Hepatocyte (in vitro differentiated cells): ENCODE measurements around the gene TAT. TPM values are rescaled to one million over a fixed set of nuclear protein-coding genes. Genes with fewer than 3 reads are reported as not detected.
"Not testable (repeated sequence)": the region's sequence is repeated elsewhere in the genome, so short reads cannot be mapped to it uniquely, and the experiment has no call there.

ENCODE experiments used
- DNase-seq: peaks from one replicate; pipeline ENCODE4 v3.0.0-alpha.2; 2016; ENCODE audit warnings: low spot score
- H2AFZ ChIP-seq: fragments of 200-600 bp; sonication (generic); 2 replicates; pipeline ENCODE4 v1.6.0; 2016; ENCODE audit warnings: antibody characterized with exemption, mild to moderate bottlenecking
- H3K27ac ChIP-seq: fragments of 200-600 bp; sonication (generic); 2 replicates; pipeline ENCODE4 v1.5.1; 2016; ENCODE audit warnings: mild to moderate bottlenecking
- H3K27me3 ChIP-seq: fragments of 200-600 bp; sonication (generic); 2 replicates; pipeline ENCODE4 v1.6.1; 2016
- H3K36me3 ChIP-seq: fragments of 200-600 bp; sonication (generic); replicated peaks from 2 replicates; pipeline ENCODE4 v1.5.1; 2016; ENCODE audit warnings: low read depth; ENCODE audit not compliant: insufficient read depth
- H3K4me1 ChIP-seq: fragments of 200-600 bp; sonication (generic); 2 replicates; pipeline ENCODE4 v1.5.1; 2016; ENCODE audit warnings: mild to moderate bottlenecking, moderate library complexity; ENCODE audit not compliant: insufficient read depth
- H3K4me2 ChIP-seq: fragments of 200-600 bp; sonication (generic); 2 replicates; pipeline ENCODE4 v1.6.0; 2016
- H3K4me3 ChIP-seq: fragments of 200-600 bp; sonication (generic); 2 replicates; pipeline ENCODE4 v1.5.1; 2016; ENCODE audit warnings: mild to moderate bottlenecking
- H3K79me2 ChIP-seq: fragments of 200-600 bp; sonication (generic); 2 replicates; pipeline ENCODE4 v1.6.0; 2017; ENCODE audit warnings: mild to moderate bottlenecking
- H3K9me2 ChIP-seq: fragments of 200-600 bp; sonication (generic); replicated peaks from 2 replicates; pipeline ENCODE4 v1.6.0; 2017; ENCODE audit warnings: mild to moderate bottlenecking; ENCODE audit not compliant: insufficient read depth
- H3K9me3 ChIP-seq: fragments of 200-600 bp; sonication (generic); 2 replicates; pipeline ENCODE4 v1.5.1; 2016; ENCODE audit warnings: low read depth, mild to moderate bottlenecking
- H4K20me1 ChIP-seq: fragments of 200-600 bp; sonication (generic); 2 replicates; pipeline ENCODE4 v1.6.0; 2016; ENCODE audit warnings: mild to moderate bottlenecking; ENCODE audit not compliant: insufficient read depth, poor library complexity, severe bottlenecking
- EZH2 ChIP-seq: fragments of 200-600 bp; sonication (generic); IDR thresholded peaks from 2 replicates; pipeline ENCODE4 v1.6.1; 2016; ENCODE audit warnings: antibody characterized with exemption, mild to moderate bottlenecking, borderline replicate concordance
- EZH2phosphoT487 ChIP-seq: fragments of 200-600 bp; sonication (generic); IDR thresholded peaks from one replicate; pipeline ENCODE4 v1.6.1; 2018; ENCODE audit warnings: antibody characterized with exemption, mild to moderate bottlenecking, low read depth, moderate library complexity; ENCODE audit not compliant: unreplicated experiment, severe bottlenecking
- WGBS: methylation state at CpG from one replicate; pipeline ENCODE4 v1.1.6; 2016; ENCODE audit warnings: low lambda C conversion rate; ENCODE audit errors: missing lambda C conversion rate; 5-methylcytosine and 5-hydroxymethylcytosine counted together
- polyA plus RNA-seq: library from polyadenylated mRNA; unstranded; fragments of >200 nt; fragmentation: Nextera tagmentation; extraction: Ambion mirVana; gene quantifications from 2 replicates; pipeline ENCODE4 v1.2.1, GENCODE V29; 2016
- total RNA-seq: library from RNA; depleted of rRNA; stranded (reverse); fragments of >200 nt; gene quantifications from 2 replicates; pipeline ENCODE4 v1.2.3, GENCODE V29; 2014
- TF ChIP-seq, protein P1 (sequence below): fragments of 200-600 bp; sonication (generic); IDR thresholded peaks from 2 replicates; pipeline ENCODE4 v1.5.1; 2016; ENCODE audit warnings: antibody characterized with exemption, mild to moderate bottlenecking; ENCODE audit not compliant: poor library complexity

TAT gene
- total and polyA plus RNA-seq, 2 experiments from 2014 or later, result 2.8 to 4.2 TPM

DNA sequence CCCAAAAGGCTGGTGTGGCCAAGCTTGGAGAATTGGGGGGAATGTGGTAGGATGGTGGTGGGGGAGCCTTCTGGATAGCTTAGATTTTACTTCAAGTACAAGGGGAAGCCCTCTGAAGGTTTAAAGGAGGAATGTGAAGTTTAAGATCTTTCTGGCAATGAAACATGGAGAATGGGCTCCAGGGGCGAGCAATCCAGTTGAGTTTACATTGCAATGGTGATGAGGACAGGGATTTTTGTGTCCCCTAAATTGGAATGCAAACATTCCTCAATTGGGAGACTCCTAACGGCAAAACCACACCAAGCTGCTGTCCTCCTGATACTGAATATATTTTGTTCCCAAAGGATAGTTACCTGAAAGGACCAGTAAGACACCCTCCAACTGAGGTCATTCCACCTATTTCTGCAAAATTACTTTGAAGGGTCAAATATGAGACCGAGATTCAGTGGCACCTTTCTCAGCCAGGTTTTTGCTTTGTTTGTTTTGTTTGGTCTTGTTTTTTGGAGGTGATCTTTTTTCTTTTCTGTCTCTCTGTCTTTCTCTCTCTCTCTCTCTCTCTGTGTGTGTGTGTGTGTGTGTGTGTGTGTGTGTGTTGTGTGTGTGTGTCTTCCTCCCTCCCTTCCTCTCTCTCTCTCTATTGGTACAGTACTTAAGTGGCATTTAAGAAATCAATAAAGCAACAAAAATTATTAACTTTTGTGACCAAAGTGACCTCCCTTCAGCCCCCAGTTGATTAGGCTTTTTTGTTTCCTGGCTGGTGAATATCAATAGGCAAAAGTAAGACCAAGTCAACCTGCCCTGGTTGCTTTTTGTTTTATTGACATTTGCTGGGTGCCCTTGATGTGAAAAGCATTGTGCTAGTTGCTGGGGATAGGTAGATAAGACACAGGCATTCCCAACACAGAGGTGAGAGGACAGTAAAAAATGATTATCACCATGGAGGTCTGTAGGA, 16.4 kb upstream of the TAT start:
- TF ChIP-seq EZH2 (no peak), EZH2phosphoT487 (no peak)
- TF ChIP-seq, protein P1, sequence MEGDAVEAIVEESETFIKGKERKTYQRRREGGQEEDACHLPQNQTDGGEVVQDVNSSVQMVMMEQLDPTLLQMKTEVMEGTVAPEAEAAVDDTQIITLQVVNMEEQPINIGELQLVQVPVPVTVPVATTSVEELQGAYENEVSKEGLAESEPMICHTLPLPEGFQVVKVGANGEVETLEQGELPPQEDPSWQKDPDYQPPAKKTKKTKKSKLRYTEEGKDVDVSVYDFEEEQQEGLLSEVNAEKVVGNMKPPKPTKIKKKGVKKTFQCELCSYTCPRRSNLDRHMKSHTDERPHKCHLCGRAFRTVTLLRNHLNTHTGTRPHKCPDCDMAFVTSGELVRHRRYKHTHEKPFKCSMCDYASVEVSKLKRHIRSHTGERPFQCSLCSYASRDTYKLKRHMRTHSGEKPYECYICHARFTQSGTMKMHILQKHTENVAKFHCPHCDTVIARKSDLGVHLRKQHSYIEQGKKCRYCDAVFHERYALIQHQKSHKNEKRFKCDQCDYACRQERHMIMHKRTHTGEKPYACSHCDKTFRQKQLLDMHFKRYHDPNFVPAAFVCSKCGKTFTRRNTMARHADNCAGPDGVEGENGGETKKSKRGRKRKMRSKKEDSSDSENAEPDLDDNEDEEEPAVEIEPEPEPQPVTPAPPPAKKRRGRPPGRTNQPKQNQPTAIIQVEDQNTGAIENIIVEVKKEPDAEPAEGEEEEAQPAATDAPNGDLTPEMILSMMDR, result no peak
- H3K9me3 ChIP-seq, result no peaks in the 10 kb centered on the region
- H4K20me1 ChIP-seq, result no peaks in the 10 kb centered on the region
- no peak overlapping the region for H3K4me3 ChIP-seq
- H3K27ac ChIP-seq, result peak overlapping the region; percentile 37
- no peak overlapping the region for H3K4me2 ChIP-seq
- H3K27me3 ChIP-seq, result no peaks in the 10 kb centered on the region
- H3K36me3 ChIP-seq, result no peaks in the 10 kb centered on the region
- H3K4me1 ChIP-seq, result no peaks in the 10 kb centered on the region
- WGBS, result 75% methylated on average over 3 of the region's 3 CpGs
- no peak overlapping the region for H2AFZ ChIP-seq
- no peaks in the 10 kb centered on the region for H3K9me2 ChIP-seq
- no peak for DNase-seq
- no peaks in the 10 kb centered on the region for H3K79me2 ChIP-seq

DNA sequence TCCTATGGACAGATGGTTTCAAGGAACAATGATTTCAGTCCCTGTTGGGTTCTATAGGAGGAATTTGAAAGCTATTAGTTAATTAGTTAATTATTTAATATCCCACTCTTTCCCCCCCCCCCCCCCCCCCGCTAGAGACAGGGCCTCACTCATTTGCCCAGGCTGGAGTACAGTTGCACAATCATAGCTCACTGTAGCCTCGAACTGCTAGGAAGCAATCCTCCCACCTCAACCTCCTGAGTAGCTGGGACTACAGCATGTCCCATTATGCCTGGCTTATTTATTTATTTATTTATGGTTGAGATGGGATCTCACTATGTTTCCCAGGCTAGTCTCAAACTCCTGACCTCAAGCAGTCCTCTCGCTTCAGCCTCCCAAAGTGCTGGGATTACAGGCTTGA, 15.0 kb upstream of the TAT start:
- H3K4me1 ChIP-seq, result no peaks in the 10 kb centered on the region
- no peak overlapping the region for H3K4me2 ChIP-seq
- H4K20me1 ChIP-seq, result no peaks in the 10 kb centered on the region
- no peaks in the 10 kb centered on the region for H3K36me3 ChIP-seq
- WGBS, result 83% methylated on average over 3 of the region's 3 CpGs
- H2AFZ ChIP-seq, result no peak overlapping the region
- no peaks in the 10 kb centered on the region for H3K79me2 ChIP-seq
- H3K9me2 ChIP-seq, result no peaks in the 10 kb centered on the region
- H3K27me3 ChIP-seq, result no peaks in the 10 kb centered on the region
- H3K27ac ChIP-seq, result no peak overlapping the region
- no peak for DNase-seq
- no peak overlapping the region for H3K4me3 ChIP-seq
- no peak for TF ChIP-seq EZH2
- TF ChIP-seq, protein P1, result no peak
- TF ChIP-seq EZH2phosphoT487, result no peak
- no peaks in the 10 kb centered on the region for H3K9me3 ChIP-seq

DNA sequence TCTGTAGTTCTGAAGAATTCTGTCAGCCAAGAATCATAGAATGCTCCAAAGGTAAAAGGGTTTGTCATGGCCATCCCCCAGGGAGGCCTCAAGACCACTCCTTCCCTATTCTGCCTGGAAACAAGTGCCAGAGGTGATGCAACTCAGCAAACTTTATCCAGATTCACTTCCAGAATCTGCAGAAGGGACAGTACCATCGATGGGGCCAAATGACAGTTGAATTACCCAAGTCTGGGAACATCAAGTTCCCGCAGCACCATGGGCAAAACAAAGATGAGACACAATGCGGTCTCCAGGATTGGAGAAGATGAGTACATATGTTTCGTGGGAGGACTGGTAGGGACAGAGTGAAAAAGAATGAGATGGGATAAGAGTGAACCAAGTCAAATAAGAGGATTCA, 13.7 kb upstream of the TAT start:
- no peak overlapping the region for H3K27ac ChIP-seq
- no peaks in the 10 kb centered on the region for H3K9me2 ChIP-seq
- WGBS, result 92% methylated on average over 4 of the region's 4 CpGs

DNA sequence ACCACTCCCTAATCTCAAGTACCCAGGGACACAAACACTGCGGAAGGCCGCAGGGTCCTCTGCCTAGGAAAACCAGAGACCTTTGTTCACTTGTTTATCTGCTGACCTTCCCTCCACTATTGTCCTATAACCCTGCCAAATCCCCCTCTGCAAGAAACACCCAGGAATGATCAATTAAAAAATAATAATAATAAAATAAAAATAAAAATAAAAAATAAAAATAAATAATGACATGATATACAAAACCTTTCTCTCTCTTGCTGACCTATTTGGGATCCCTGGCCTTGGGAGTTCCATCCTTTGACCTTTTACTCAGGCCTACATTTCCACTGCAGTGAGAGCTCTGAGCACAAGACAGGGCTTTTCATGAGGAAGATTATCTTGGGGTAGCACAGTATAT, 13.2 kb upstream of the TAT start:
- not testable (repeated sequence) for H3K4me3 ChIP-seq, H3K27ac ChIP-seq, H3K79me2 ChIP-seq, DNase-seq, H3K9me3 ChIP-seq, H3K36me3 ChIP-seq, H3K9me2 ChIP-seq, H3K4me1 ChIP-seq, H3K4me2 ChIP-seq, H2AFZ ChIP-seq, H3K27me3 ChIP-seq, H4K20me1 ChIP-seq
- 80% methylated on average over 1 of the region's 2 CpGs for WGBS

More for the DNA sequence above, 13.7 kb upstream of the TAT start:
- Histone ChIP-seq H3K79me2 (no peaks in the 10 kb centered on the region), H3K27me3 (no peaks in the 10 kb centered on the region), H3K4me3 (no peak overlapping the region), H3K4me1 (no peaks in the 10 kb centered on the region), H3K4me2 (no peak overlapping the region), H4K20me1 (no peaks in the 10 kb centered on the region), H2AFZ (no peak overlapping the region), H3K36me3 (no peaks in the 10 kb centered on the region), H3K9me3 (no peaks in the 10 kb centered on the region)
- TF ChIP-seq, protein P1, result no peak
- TF ChIP-seq EZH2, result no peak
- no peak for TF ChIP-seq EZH2phosphoT487
- no peak for DNase-seq

DNA sequence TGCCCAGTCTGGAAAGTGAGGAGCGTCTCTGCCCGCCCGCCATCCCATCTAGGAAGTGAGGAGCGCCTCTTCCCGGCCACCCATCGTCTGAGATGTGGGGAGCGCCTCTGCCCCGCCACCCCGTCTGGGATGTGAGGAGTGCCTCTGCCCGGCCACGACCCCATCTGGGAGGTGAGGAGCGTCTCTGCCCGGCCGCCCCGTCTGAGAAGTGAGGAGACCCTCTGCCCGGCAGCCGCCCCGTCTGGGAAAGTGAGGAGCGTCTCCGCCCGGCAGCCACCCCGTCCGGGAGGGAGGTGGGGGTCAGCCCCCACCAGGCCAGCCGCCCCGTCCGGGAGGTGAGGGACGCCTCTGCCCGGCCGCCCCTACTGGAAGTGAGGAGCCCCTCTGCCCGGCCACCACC, 12.4 kb upstream of the TAT start:
- H3K4me3 ChIP-seq, H3K27me3 ChIP-seq, H3K4me2 ChIP-seq, H3K79me2 ChIP-seq, DNase-seq, H3K36me3 ChIP-seq, H3K9me3 ChIP-seq, H3K9me2 ChIP-seq, H3K4me1 ChIP-seq, H2AFZ ChIP-seq, H3K27ac ChIP-seq, H4K20me1 ChIP-seq: not testable (repeated sequence)
- whole genome bisulfite sequencing, result 100% methylated on average over 1 of the region's 30 CpGs
